HL-60 (cell line): ENCODE results near the gene SLC29A4.

Experiments used
- POLR2AphosphoS5 ChIP-seq: IDR thresholded peaks from 2 replicates; pipeline ENCODE4 v1.6.1; 2012; ENCODE audit warnings: low read depth
- TF ChIP-seq, protein P1 (sequence below): IDR thresholded peaks from one replicate; pipeline ENCODE4 v1.5.1; 2011; ENCODE audit warnings: low read length, control low read depth, inconsistent platforms; ENCODE audit not compliant: insufficient read depth
- TF ChIP-seq, protein P2 (sequence below): IDR thresholded peaks from 2 replicates; pipeline ENCODE4 v1.6.1; 2012; ENCODE audit warnings: low read depth; ENCODE audit not compliant: insufficient replicate concordance

DNA sequence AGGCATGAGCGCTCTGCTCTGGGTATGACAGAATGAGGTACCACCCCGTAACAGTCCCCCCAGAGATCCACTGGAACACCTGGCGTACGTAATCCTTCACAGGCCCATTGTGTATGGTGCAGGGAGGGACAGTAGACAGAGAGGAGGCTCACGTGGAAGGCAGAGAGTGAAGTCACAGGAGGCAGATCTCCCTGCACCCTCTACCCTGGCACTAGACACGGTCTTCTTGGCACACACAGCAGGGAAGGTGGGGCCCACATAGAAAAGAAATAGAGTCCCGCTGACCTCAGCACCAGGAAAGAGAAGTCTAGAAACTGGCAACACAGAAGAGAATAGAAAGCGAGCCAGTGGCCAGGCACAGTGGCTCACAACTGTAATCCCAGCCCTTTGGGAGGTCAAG, 51.9 kb downstream of the SLC29A4 start:
- TF ChIP-seq, protein P1, sequence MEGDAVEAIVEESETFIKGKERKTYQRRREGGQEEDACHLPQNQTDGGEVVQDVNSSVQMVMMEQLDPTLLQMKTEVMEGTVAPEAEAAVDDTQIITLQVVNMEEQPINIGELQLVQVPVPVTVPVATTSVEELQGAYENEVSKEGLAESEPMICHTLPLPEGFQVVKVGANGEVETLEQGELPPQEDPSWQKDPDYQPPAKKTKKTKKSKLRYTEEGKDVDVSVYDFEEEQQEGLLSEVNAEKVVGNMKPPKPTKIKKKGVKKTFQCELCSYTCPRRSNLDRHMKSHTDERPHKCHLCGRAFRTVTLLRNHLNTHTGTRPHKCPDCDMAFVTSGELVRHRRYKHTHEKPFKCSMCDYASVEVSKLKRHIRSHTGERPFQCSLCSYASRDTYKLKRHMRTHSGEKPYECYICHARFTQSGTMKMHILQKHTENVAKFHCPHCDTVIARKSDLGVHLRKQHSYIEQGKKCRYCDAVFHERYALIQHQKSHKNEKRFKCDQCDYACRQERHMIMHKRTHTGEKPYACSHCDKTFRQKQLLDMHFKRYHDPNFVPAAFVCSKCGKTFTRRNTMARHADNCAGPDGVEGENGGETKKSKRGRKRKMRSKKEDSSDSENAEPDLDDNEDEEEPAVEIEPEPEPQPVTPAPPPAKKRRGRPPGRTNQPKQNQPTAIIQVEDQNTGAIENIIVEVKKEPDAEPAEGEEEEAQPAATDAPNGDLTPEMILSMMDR, result no peak
- no peak for TF ChIP-seq POLR2AphosphoS5
- TF ChIP-seq, protein P2, sequence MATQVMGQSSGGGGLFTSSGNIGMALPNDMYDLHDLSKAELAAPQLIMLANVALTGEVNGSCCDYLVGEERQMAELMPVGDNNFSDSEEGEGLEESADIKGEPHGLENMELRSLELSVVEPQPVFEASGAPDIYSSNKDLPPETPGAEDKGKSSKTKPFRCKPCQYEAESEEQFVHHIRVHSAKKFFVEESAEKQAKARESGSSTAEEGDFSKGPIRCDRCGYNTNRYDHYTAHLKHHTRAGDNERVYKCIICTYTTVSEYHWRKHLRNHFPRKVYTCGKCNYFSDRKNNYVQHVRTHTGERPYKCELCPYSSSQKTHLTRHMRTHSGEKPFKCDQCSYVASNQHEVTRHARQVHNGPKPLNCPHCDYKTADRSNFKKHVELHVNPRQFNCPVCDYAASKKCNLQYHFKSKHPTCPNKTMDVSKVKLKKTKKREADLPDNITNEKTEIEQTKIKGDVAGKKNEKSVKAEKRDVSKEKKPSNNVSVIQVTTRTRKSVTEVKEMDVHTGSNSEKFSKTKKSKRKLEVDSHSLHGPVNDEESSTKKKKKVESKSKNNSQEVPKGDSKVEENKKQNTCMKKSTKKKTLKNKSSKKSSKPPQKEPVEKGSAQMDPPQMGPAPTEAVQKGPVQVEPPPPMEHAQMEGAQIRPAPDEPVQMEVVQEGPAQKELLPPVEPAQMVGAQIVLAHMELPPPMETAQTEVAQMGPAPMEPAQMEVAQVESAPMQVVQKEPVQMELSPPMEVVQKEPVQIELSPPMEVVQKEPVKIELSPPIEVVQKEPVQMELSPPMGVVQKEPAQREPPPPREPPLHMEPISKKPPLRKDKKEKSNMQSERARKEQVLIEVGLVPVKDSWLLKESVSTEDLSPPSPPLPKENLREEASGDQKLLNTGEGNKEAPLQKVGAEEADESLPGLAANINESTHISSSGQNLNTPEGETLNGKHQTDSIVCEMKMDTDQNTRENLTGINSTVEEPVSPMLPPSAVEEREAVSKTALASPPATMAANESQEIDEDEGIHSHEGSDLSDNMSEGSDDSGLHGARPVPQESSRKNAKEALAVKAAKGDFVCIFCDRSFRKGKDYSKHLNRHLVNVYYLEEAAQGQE, result no peak
